Measurements from ENCODE around the gene KY. TPM values are rescaled to one million over a fixed set of nuclear protein-coding genes. Genes with fewer than 3 reads are reported as not detected.

KY gene
- total RNA-seq, 2 donors from 2014 or later, result 1.4 to 1.7 TPM

DNA sequence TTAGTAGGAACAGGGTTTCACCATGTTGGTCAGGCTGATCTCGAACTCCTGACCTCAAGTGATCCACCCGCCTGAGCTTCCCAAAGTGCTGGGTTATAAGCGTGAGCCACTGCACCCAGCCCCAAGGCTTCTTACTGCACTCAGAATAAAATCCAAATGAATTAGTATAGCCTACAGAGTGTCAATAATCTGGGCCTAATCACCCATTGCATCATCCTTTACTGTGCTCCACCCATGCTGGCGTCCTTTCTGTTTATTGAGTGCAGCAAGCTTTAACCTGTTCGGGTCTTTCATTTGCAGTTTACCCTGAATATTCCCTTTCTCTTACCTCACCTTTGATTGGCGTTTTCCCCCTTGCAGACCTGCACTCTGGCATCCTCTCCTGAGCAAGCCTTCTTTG is 87.2 kb downstream of the KY start:
- Histone ChIP-seq H3K36me3 (peaks cover 0 to 3% of the 10 kb centered on the region in 2 donors), H3K4me1 (replicated peaks) (no peaks in the 10 kb centered on the region), H3K27me3 (replicated peaks; ENCODE audit: insufficient read depth) (no peaks in the 10 kb centered on the region), H3K9me3 (no peaks in the 10 kb centered on the region), H3K4me3 (no peak overlapping the region), H3K27ac (no peak overlapping the region)
- 87% methylated on average over 6 of the region's 6 CpGs for WGBS
- no peak for DNase-seq (ENCODE audit: low spot score)
- intact Hi-C loops (cut with DNase I), result no loop called here
- TF ChIP-seq, protein P1, sequence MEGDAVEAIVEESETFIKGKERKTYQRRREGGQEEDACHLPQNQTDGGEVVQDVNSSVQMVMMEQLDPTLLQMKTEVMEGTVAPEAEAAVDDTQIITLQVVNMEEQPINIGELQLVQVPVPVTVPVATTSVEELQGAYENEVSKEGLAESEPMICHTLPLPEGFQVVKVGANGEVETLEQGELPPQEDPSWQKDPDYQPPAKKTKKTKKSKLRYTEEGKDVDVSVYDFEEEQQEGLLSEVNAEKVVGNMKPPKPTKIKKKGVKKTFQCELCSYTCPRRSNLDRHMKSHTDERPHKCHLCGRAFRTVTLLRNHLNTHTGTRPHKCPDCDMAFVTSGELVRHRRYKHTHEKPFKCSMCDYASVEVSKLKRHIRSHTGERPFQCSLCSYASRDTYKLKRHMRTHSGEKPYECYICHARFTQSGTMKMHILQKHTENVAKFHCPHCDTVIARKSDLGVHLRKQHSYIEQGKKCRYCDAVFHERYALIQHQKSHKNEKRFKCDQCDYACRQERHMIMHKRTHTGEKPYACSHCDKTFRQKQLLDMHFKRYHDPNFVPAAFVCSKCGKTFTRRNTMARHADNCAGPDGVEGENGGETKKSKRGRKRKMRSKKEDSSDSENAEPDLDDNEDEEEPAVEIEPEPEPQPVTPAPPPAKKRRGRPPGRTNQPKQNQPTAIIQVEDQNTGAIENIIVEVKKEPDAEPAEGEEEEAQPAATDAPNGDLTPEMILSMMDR (IDR thresholded peaks at IDR 0.05), result no peak
- TF ChIP-seq POLR2AphosphoS5 (IDR thresholded peaks at IDR 0.05) (no peak), POLR2A (IDR thresholded peaks at IDR 0.05) (no peak)

DNA sequence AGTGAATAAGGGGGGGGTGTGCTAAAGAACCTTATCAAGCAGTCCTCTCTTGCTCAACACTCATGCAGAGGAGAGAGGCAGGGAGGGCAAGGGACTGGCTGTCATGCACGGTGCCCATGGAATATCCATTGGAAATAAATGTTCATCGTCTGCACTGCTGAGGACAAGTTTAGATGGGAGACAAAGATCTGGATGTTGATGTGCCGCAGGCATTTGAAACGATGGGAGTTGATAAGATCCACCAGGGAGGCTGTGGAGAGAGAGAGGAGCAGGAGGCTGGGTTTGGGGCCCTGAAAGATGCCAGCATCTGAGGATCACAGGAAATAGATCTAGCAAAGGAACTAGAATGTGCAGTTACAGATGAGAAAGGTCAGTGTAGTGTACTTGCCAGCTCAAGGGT is 88.8 kb downstream of the KY start:
- H3K27me3 ChIP-seq (replicated peaks; ENCODE audit: insufficient read depth), result no peaks in the 10 kb centered on the region
- WGBS, result 86% methylated on average over 4 of the region's 4 CpGs
- no peaks in the 10 kb centered on the region for H3K9me3 ChIP-seq
- no peak overlapping the region for H3K4me3 ChIP-seq
- H3K36me3 ChIP-seq, result peaks cover 0 to 3% of the 10 kb centered on the region in 2 donors
- no peak for DNase-seq (ENCODE audit: low spot score)
- TF ChIP-seq POLR2A (IDR thresholded peaks at IDR 0.05) (no peak), POLR2AphosphoS5 (IDR thresholded peaks at IDR 0.05) (no peak)
- TF ChIP-seq, protein P1 (IDR thresholded peaks at IDR 0.05), result no peak
- intact Hi-C loops (cut with DNase I), result no loop called here
- H3K4me1 ChIP-seq (replicated peaks), result no peaks in the 10 kb centered on the region
- no peak overlapping the region for H3K27ac ChIP-seq

GRCh38 chr3:134559591-134559990 is 91.2 kb downstream of the KY start:
- no peak for TF ChIP-seq POLR2A (IDR thresholded peaks at IDR 0.05)
- no peak for TF ChIP-seq POLR2AphosphoS5 (IDR thresholded peaks at IDR 0.05)
- TF ChIP-seq, protein P1 (IDR thresholded peaks at IDR 0.05), result no peak
- intact Hi-C loops (cut with DNase I), result no loop called here
- Histone ChIP-seq H3K9me3 (no peaks in the 10 kb centered on the region), H3K36me3 (peaks cover 0 to 3% of the 10 kb centered on the region in 2 donors), H3K27me3 (replicated peaks; ENCODE audit: insufficient read depth) (no peaks in the 10 kb centered on the region), H3K27ac (no peak overlapping the region), H3K4me1 (replicated peaks) (no peaks in the 10 kb centered on the region), H3K4me3 (no peak overlapping the region)
- WGBS, result 100% methylated on average over 3 of the region's 3 CpGs
- DNase-seq (ENCODE audit: low spot score), result no peak

Other genes with a start within 250 kb of the KY start
- gene ANAPC13, start 165.0 kb downstream of the KY start, total RNA-seq, result 10 to 100 TPM; 40.2 to 83.2 TPM
- 10 to 100 TPM; 35.2 to 60.1 TPM for gene CEP63, start 165.0 kb downstream of the KY start, total RNA-seq
- gene EPHB1, start 144.2 kb upstream of the KY start, total RNA-seq, result 10 to 100 TPM in 1 of 2 donors, 1 to 10 TPM in 1; 2.3 to 21.2 TPM